A549 (cell line): ENCODE data around the gene ATG4B. TPM values are rescaled to one million over a fixed set of nuclear protein-coding genes. Genes with fewer than 3 reads are reported as not detected.

Experiments used
- ATAC-seq, 2 experiments: fragments of 200-7000 bp in 1 of 2; fragments of >200 bp in 1 of 2; cut with Nextera tagmentation in 1 of 2; cut with Tn5 transposase in 1 of 2; 3 replicates each; pipeline versions ENCODE4 v1.8.0 to v1.9.1; 2018 to 2020; ENCODE audit warnings: mild to moderate bottlenecking in 1 of 2, moderate library complexity in 1 of 2
- CTCF ChIA-PET: fragments of 300-600 bp; sonication (Branson Sonifier 250); formaldehyde crosslinking; extraction: SDS; loops from one replicate; lab custom pipeline; 2021; ENCODE audit warnings: antibody characterized with exemption, inconsistent platforms; lab: Yijun Ruan, JAX
- POLR2A ChIA-PET: fragments of 350-600 bp; formaldehyde crosslinking; extraction: SDS; loops from one replicate; lab custom pipeline; 2021; ENCODE audit warnings: antibody characterized with exemption, inconsistent platforms; lab: Yijun Ruan, JAX
- DNase-seq, 2 experiments: peaks; one replicate each; pipeline versions ENCODE4 v3.0.0 to v3.0.0-alpha.2; 2011 to 2016; ENCODE audit warnings: low read depth in 1 of 2, low spot score in 1 of 2
- FAIRE-seq: peaks from 2 replicates; lab custom pipeline; 2011; peaks lifted over from hg19 to GRCh38; lab: Jason Lieb, UNC
- H3K27ac ChIP-seq, 2 experiments: fragments of >200 bp; sonication (Bioruptor Twin); formaldehyde crosslinking; 3 replicates each; pipeline ENCODE4 v1.5.1; 2016 to 2017
- H3K4me1 ChIP-seq: fragments of >200 bp; sonication (Bioruptor Twin); formaldehyde crosslinking; 3 replicates; pipeline ENCODE4 v1.6.1; 2016
- H3K4me2 ChIP-seq: fragments of >200 bp; sonication (Bioruptor Twin); formaldehyde crosslinking; 3 replicates; pipeline ENCODE4 v1.6.1; 2016
- H3K4me3 ChIP-seq: fragments of >200 bp; sonication (Bioruptor Twin); formaldehyde crosslinking; 3 replicates; pipeline ENCODE4 v1.5.1; 2016
- H3K9me3 ChIP-seq: fragments of >200 bp; sonication (Bioruptor Twin); formaldehyde crosslinking; 3 replicates; pipeline ENCODE4 v1.6.1; 2016
- BHLHE40 ChIP-seq: IDR thresholded peaks from 2 replicates; pipeline ENCODE4 v1.6.1; 2012; ENCODE audit warnings: low read depth, low read length, inconsistent platforms
- CBX8 ChIP-seq: fragments of 200-600 bp; sonication (generic); IDR thresholded peaks from 2 replicates; pipeline ENCODE4 v1.6.1; 2016
- CEBPB ChIP-seq, 2 experiments: fragments of >200 bp in 1 of 2; sonication (Bioruptor Twin) in 1 of 2; formaldehyde crosslinking in 1 of 2; IDR thresholded peaks; 2 replicates each; pipeline ENCODE4 v1.6.1; 2012 to 2016
- CHD2 ChIP-seq: fragments of 150-350 bp; IDR thresholded peaks from 2 replicates; pipeline ENCODE4 v1.6.1; 2014; ENCODE audit warnings: low read length; ENCODE audit not compliant: partially characterized antibody
- CTCF ChIP-seq: fragments of >200 bp; sonication (Bioruptor Twin); formaldehyde crosslinking; IDR thresholded peaks from 3 replicates; pipeline ENCODE4 v1.5.1; 2016
- E2F6 ChIP-seq: IDR thresholded peaks from 2 replicates; pipeline ENCODE4 v1.6.1; 2012; ENCODE audit warnings: low read depth, borderline replicate concordance
- EHF ChIP-seq: fragments of 250-450 bp; sonication (Bioruptor Pico); IDR thresholded peaks from 2 replicates; pipeline ENCODE4 v1.5.0; 2020; ENCODE audit warnings: mild to moderate bottlenecking
- EP300 ChIP-seq, 2 experiments: fragments of >200 bp; sonication (Bioruptor Twin); formaldehyde crosslinking; IDR thresholded peaks; 2 replicates in 1 of 2; 3 replicates in 1 of 2; pipeline ENCODE4 v1.6.1; 2016 to 2017
- FOSB ChIP-seq: fragments of 250-450 bp; sonication (Bioruptor Pico); IDR thresholded peaks from 2 replicates; pipeline ENCODE4 v1.5.0; 2020; ENCODE audit warnings: mild to moderate bottlenecking, moderate library complexity
- HDAC2 ChIP-seq: fragments of 200-600 bp; sonication (generic); IDR thresholded peaks from 2 replicates; pipeline ENCODE4 v1.6.1; 2016
- HEYL ChIP-seq: fragments of 250-450 bp; sonication (Bioruptor Pico); IDR thresholded peaks from 2 replicates; pipeline ENCODE4 v1.8.0; 2021; ENCODE audit warnings: mild to moderate bottlenecking, moderate library complexity
- HMGXB4 ChIP-seq: fragments of 250-450 bp; sonication (Bioruptor Pico); IDR thresholded peaks from 2 replicates; pipeline ENCODE4 v1.5.0; 2021; ENCODE audit warnings: mild to moderate bottlenecking, moderate library complexity, borderline replicate concordance
- HOXA7 ChIP-seq: fragments of 250-450 bp; sonication (Bioruptor Pico); IDR thresholded peaks from 2 replicates; pipeline ENCODE4 v1.5.0; 2020; ENCODE audit warnings: mild to moderate bottlenecking, moderate library complexity
- JUNB ChIP-seq: fragments of >200 bp; sonication (Bioruptor Twin); formaldehyde crosslinking; IDR thresholded peaks from 2 replicates; pipeline ENCODE4 v1.6.1; 2016
- MAX ChIP-seq: IDR thresholded peaks from 2 replicates; pipeline ENCODE4 v1.6.1; 2012
- MAZ ChIP-seq: fragments of 150-350 bp; IDR thresholded peaks from 2 replicates; pipeline ENCODE4 v1.6.1; 2014; ENCODE audit warnings: antibody characterized with exemption, low read depth, low read length, borderline replicate concordance
- NPAS2 ChIP-seq: fragments of 250-450 bp; sonication (Bioruptor Pico); IDR thresholded peaks from 2 replicates; pipeline ENCODE4 v1.8.0; 2022; ENCODE audit warnings: mild to moderate bottlenecking, moderate library complexity, borderline replicate concordance
- PBX3 ChIP-seq: IDR thresholded peaks from 2 replicates; pipeline ENCODE4 v1.6.1; 2012
- RAD21 ChIP-seq, 2 experiments: fragments of >200 bp in 1 of 2; sonication (Bioruptor Twin) in 1 of 2; formaldehyde crosslinking in 1 of 2; IDR thresholded peaks in 1 of 2; conservative IDR thresholded peaks in 1 of 2; 2 replicates in 1 of 2; 3 replicates in 1 of 2; pipeline ENCODE4 v1.6.1; 2012 to 2018; ENCODE audit warnings: inconsistent platforms in 1 of 2
- RARB ChIP-seq: fragments of 250-450 bp; sonication (Bioruptor Pico); IDR thresholded peaks from 2 replicates; pipeline ENCODE4 v1.8.0; 2021; ENCODE audit warnings: mild to moderate bottlenecking, moderate library complexity
- REST ChIP-seq: fragments of 200-600 bp; sonication (generic); IDR thresholded peaks from 2 replicates; pipeline ENCODE4 v1.6.1; 2016; ENCODE audit warnings: antibody characterized with exemption, mild to moderate bottlenecking, moderate library complexity
- RFX5 ChIP-seq: fragments of 450-650 bp; IDR thresholded peaks from 2 replicates; pipeline ENCODE4 v1.7.1; 2014; ENCODE audit warnings: antibody characterized with exemption, mild to moderate bottlenecking, moderate library complexity
- RNF2 ChIP-seq: fragments of 200-600 bp; sonication (generic); IDR thresholded peaks from 2 replicates; pipeline ENCODE4 v1.6.1; 2016; ENCODE audit warnings: low read depth, mild to moderate bottlenecking, antibody characterized with exemption, moderate library complexity, borderline replicate concordance
- SMC3 ChIP-seq: fragments of >200 bp; sonication (Bioruptor Twin); formaldehyde crosslinking; IDR thresholded peaks from 3 replicates; pipeline ENCODE4 v1.6.1; 2018; ENCODE audit warnings: inconsistent platforms
- SREBF2 ChIP-seq: fragments of 450-650 bp; IDR thresholded peaks from 2 replicates; pipeline ENCODE4 v1.6.1; 2014; ENCODE audit warnings: mild to moderate bottlenecking, moderate library complexity
- TFCP2L1 ChIP-seq: fragments of 250-450 bp; sonication (Bioruptor Pico); IDR thresholded peaks from 2 replicates; pipeline ENCODE4 v1.5.0; 2021; ENCODE audit warnings: mild to moderate bottlenecking
- ZFP36 ChIP-seq: fragments of 450-650 bp; IDR thresholded peaks from 2 replicates; pipeline ENCODE4 v1.6.1; 2014; ENCODE audit warnings: borderline replicate concordance; ENCODE audit not compliant: partially characterized antibody
- ZNF302 ChIP-seq: fragments of 250-450 bp; sonication (Bioruptor Pico); IDR thresholded peaks from 2 replicates; pipeline ENCODE4 v1.9.0; 2021; ENCODE audit warnings: inconsistent platforms, mild to moderate bottlenecking, moderate library complexity
- WGBS: methylation state at CpG from one replicate; pipeline ENCODE4 v1.1.6; 2017; ENCODE audit errors: missing lambda C conversion rate; 5-methylcytosine and 5-hydroxymethylcytosine counted together
- polyA plus RNA-seq, 4 experiments: library from polyadenylated mRNA; depleted of rRNA in 3 of 4; stranded (reverse); fragments of >200 nt; fragmentation: RNase III in 1 of 4; extraction: RNeasy Plus Mini Kit Qiagen cat#74134 plus additional on column Dnase treatment in 1 of 4; gene quantifications; 2 replicates in 3 of 4; 3 replicates in 1 of 4; pipeline ENCODE4 v1.2.3, GENCODE V29; 2011 to 2017

Gene ATG4B
- polyA plus RNA-seq, 2 of the 4 experiments (the other 2 are of a cell fraction), result 70.3 to 75.2 TPM

GRCh38 chr2:241598061-241598460, 39.4 kb upstream of the ATG4B start:
- CTCF ChIA-PET, result interaction anchor here (0.9 to 1.6 kb wide), 6 partner anchors 13 to 281 kb away, joined by 3 to 4 read pairs (median 3); partner anchors contain the start of gene BOK
- POLR2A ChIA-PET, result no interaction called here
- WGBS, result 87% methylated on average over 5 of the region's 5 CpGs
- no peak overlapping the region for H3K27ac ChIP-seq
- H3K9me3 ChIP-seq, result no peaks in the 10 kb centered on the region
- TF ChIP-seq NPAS2 (CRISPR knock-in tag) (no peak), HEYL (no peak), RARB (CRISPR knock-in tag) (no peak), HOXA7 (CRISPR knock-in tag) (no peak), CHD2 (no peak), SREBF2 (no peak), REST (no peak), MAX (no peak), EHF (CRISPR knock-in tag) (no peak), EP300 (IDR thresholded peaks at IDR 0.05) (no peak), TFCP2L1 (CRISPR knock-in tag) (no peak), RFX5 (no peak), HMGXB4 (CRISPR knock-in tag) (no peak), E2F6 (no peak), ZNF302 (no peak), RNF2 (no peak), FOSB (no peak)
- no peak overlapping the region for H3K4me3 ChIP-seq
- FAIRE-seq, result no peak
- no peak overlapping the region for H3K4me2 ChIP-seq
- no peak for ATAC-seq
- DNase-seq, result no peak
- H3K4me1 ChIP-seq, result no peaks in the 10 kb centered on the region

- H3K4me1 ChIP-seq, result no peaks in the 10 kb centered on the region
- FAIRE-seq (no peak), ATAC-seq (peak; percentile 52 to 71; a peak in 3 of 6 replicates), DNase-seq (peak in 1 of 2 experiments; percentile 35)
- H3K27ac ChIP-seq, result no peak overlapping the region
- 75% methylated on average over 1 of the region's 1 CpG for WGBS
- TF ChIP-seq TFCP2L1 (CRISPR knock-in tag) (no peak), BHLHE40 (no peak), JUNB (no peak), RAD21 (conservative IDR thresholded peaks at IDR 0.05 in 1 of 2, IDR thresholded peaks at IDR 0.05 in 1 of 2) (peak; percentile 33 to 34; a peak in 3 of 5 replicates), MAZ (no peak), ZFP36 (no peak), NPAS2 (CRISPR knock-in tag) (no peak), CTCF (peak; percentile 23; the same call in 1 of the 3 replicates), PBX3 (no peak), SMC3 (0 out of 3 replicates have a peak, but pooled peaks have one; percentile 15), RARB (CRISPR knock-in tag) (no peak), CEBPB (IDR thresholded peaks at IDR 0.05) (no peak), CBX8 (no peak), HDAC2 (no peak)
- H3K4me2 ChIP-seq, result no peak overlapping the region
- no peaks in the 10 kb centered on the region for H3K9me3 ChIP-seq
- ChIA-PET CTCF (interaction anchor here (0.6 to 1.2 kb wide), 6 partner anchors 8 to 59 kb away, joined by 3 read pairs; no protein-coding TSS in a partner anchor), POLR2A (no interaction called here)
- no peak overlapping the region for H3K4me3 ChIP-seq
These were observed 39.0 kb upstream of the ATG4B start for GRCh38 chr2:241598487-241598886.
